ENCODE results near the gene NOM1.

DNA sequence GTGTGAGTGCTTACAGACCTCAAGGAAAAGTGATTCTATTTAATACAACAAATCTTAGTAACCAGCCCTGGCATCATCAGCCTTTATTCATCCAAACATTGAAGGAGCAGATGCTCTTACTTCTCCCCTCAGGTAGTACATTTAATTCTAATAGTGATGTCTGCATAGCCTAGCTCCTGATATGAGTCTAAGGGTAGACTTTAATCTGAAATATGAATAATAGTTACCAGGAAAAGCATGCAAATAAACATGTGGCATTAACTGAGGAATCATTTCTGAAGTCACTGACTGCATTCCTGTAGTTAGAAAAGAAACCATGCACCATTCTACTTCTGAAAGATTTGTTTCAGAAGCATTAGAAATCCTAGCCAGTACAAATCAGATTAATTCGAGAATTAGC lies 30.9 kb upstream of the NOM1 start:
- TF ChIP-seq EZH2 (IDR thresholded peaks at IDR 0.05; ENCODE audit: insufficient read depth, poor library complexity, severe bottlenecking): no peak
- no peak for TF ChIP-seq EZH2phosphoT487 (IDR thresholded peaks at IDR 0.05; ENCODE audit: insufficient read depth, low read depth)
